Right lobe of liver (tissue), 4 donors: ENCODE data around the gene SPTBN5.

Source experiments
- POLR2A ChIP-seq: fragments of 450-650 bp; IDR thresholded peaks from one replicate; pipeline ENCODE4 v1.6.1; 2017; ENCODE audit warnings: antibody characterized with exemption, mild to moderate bottlenecking
- TF ChIP-seq, protein P1 (sequence below), 4 donors: fragments of 200-600 bp in 3 of 4; fragments of 450-650 bp in 1 of 4; IDR thresholded peaks; one replicate each; pipeline versions ENCODE4 v1.5.1 to v1.8.0; 2016 to 2022; ENCODE audit warnings: antibody characterized with exemption in 4 of 4, mild to moderate bottlenecking in 2 of 4
- donor health status: DM: no; HTN: no; CAD: no.
- donor health status: DM: no; HTN: no; CAD: no.
- donor health status: DM: no; HTN: yes; CAD: no.

GRCh38 chr15:41891226-41891625 lies 2.6 kb downstream of the SPTBN5 start:
- TF ChIP-seq, protein P1, sequence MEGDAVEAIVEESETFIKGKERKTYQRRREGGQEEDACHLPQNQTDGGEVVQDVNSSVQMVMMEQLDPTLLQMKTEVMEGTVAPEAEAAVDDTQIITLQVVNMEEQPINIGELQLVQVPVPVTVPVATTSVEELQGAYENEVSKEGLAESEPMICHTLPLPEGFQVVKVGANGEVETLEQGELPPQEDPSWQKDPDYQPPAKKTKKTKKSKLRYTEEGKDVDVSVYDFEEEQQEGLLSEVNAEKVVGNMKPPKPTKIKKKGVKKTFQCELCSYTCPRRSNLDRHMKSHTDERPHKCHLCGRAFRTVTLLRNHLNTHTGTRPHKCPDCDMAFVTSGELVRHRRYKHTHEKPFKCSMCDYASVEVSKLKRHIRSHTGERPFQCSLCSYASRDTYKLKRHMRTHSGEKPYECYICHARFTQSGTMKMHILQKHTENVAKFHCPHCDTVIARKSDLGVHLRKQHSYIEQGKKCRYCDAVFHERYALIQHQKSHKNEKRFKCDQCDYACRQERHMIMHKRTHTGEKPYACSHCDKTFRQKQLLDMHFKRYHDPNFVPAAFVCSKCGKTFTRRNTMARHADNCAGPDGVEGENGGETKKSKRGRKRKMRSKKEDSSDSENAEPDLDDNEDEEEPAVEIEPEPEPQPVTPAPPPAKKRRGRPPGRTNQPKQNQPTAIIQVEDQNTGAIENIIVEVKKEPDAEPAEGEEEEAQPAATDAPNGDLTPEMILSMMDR (IDR thresholded peaks at IDR 0.05) = no peak
- no peak for TF ChIP-seq POLR2A
